A673 (cell line): ENCODE results near the gene SLC12A1.

Source experiments
- CTCF ChIP-seq: fragments of 300-800, 200-600 bp; sonication (generic); conservative IDR thresholded peaks from 2 replicates; pipeline ENCODE4 v1.5.1; 2017; ENCODE audit warnings: low read depth, mild to moderate bottlenecking, antibody characterized with exemption, low read length, moderate library complexity, mixed read lengths
- EZH2 ChIP-seq: fragments of 200-600 bp; sonication (generic); IDR thresholded peaks from 2 replicates; pipeline ENCODE4 v1.6.1; 2017; ENCODE audit warnings: borderline replicate concordance, low read depth, mild to moderate bottlenecking, mixed read lengths, antibody characterized with exemption, low read length; ENCODE audit not compliant: poor library complexity, severe bottlenecking

GRCh38 chr15:48306639-48307038 lies 100.5 kb downstream of the SLC12A1 start:
- TF ChIP-seq CTCF (no peak), EZH2 (no peak)
